ENCODE measurements around the gene GSPT1.

GRCh38 chr16:11948819-11949218, 33.1 kb upstream of the GSPT1 start:
- no peak for TF ChIP-seq CTCF (IDR thresholded peaks at IDR 0.05)
- no peak for TF ChIP-seq POLR2A (IDR thresholded peaks at IDR 0.05)
- TF ChIP-seq EP300 (IDR thresholded peaks at IDR 0.05; ENCODE audit: low read depth) = no peak

All from transverse colon (tissue), 3 donors.